ENCODE measurements around the gene MAGEC2.

DNA sequence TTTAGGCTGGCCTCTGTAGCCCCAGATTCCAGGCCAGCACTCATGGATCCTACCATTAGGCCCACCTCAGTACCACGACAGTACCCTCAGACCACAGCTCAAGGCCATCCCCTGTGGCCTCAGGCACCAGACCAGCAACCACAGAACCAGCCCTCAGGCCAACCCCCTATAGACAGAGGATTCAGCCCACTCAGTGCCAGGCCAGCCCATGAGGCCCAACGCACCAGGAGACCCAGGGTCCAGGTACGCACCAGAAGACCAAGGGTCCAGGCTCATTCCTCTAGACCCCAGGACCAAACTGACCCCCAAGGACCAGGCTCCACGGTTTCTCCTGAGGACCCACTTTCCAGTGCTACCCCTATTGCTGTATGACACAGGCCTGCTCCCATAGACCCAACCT lies 39.5 kb upstream of the MAGEC2 start:
- no peak for TF ChIP-seq POLR2AphosphoS5 (IDR thresholded peaks at IDR 0.05; ENCODE audit: low read depth)
- TF ChIP-seq, protein P1, sequence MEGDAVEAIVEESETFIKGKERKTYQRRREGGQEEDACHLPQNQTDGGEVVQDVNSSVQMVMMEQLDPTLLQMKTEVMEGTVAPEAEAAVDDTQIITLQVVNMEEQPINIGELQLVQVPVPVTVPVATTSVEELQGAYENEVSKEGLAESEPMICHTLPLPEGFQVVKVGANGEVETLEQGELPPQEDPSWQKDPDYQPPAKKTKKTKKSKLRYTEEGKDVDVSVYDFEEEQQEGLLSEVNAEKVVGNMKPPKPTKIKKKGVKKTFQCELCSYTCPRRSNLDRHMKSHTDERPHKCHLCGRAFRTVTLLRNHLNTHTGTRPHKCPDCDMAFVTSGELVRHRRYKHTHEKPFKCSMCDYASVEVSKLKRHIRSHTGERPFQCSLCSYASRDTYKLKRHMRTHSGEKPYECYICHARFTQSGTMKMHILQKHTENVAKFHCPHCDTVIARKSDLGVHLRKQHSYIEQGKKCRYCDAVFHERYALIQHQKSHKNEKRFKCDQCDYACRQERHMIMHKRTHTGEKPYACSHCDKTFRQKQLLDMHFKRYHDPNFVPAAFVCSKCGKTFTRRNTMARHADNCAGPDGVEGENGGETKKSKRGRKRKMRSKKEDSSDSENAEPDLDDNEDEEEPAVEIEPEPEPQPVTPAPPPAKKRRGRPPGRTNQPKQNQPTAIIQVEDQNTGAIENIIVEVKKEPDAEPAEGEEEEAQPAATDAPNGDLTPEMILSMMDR (IDR thresholded peaks at IDR 0.05; ENCODE audit: insufficient read depth, low read length), result no peak
- TF ChIP-seq, protein P2, sequence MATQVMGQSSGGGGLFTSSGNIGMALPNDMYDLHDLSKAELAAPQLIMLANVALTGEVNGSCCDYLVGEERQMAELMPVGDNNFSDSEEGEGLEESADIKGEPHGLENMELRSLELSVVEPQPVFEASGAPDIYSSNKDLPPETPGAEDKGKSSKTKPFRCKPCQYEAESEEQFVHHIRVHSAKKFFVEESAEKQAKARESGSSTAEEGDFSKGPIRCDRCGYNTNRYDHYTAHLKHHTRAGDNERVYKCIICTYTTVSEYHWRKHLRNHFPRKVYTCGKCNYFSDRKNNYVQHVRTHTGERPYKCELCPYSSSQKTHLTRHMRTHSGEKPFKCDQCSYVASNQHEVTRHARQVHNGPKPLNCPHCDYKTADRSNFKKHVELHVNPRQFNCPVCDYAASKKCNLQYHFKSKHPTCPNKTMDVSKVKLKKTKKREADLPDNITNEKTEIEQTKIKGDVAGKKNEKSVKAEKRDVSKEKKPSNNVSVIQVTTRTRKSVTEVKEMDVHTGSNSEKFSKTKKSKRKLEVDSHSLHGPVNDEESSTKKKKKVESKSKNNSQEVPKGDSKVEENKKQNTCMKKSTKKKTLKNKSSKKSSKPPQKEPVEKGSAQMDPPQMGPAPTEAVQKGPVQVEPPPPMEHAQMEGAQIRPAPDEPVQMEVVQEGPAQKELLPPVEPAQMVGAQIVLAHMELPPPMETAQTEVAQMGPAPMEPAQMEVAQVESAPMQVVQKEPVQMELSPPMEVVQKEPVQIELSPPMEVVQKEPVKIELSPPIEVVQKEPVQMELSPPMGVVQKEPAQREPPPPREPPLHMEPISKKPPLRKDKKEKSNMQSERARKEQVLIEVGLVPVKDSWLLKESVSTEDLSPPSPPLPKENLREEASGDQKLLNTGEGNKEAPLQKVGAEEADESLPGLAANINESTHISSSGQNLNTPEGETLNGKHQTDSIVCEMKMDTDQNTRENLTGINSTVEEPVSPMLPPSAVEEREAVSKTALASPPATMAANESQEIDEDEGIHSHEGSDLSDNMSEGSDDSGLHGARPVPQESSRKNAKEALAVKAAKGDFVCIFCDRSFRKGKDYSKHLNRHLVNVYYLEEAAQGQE (IDR thresholded peaks at IDR 0.05; ENCODE audit: insufficient replicate concordance, low read depth), result no peak

Measured in HL-60 (cell line).